Stimulated activated CD8-positive, alpha-beta memory T cell treated with anti-CD3 and anti-CD28 coated beads, Interleukin-2, amount 100 ng/mL, for 48 hours (primary cell): ENCODE measurements around the gene ZC3H13.
"Not testable (repeated sequence)": the region's sequence is repeated elsewhere in the genome, so short reads cannot be mapped to it uniquely, and the experiment has no call there.

ENCODE experiments used
- DNase-seq, 2 donors: peaks; one replicate each; pipeline ENCODE4 v3.0.0-alpha.2; 2020; ENCODE audit warnings: low read depth in 2 of 2

ZC3H13 gene

GRCh38 chr13:46006688-46007452 is 45.7 kb downstream of the ZC3H13 start:
- DNase-seq = no peak

GRCh38 chr13:46004491-46004890 is 48.1 kb downstream of the ZC3H13 start:
- no peak for DNase-seq

GRCh38 chr13:45996631-45997030 is 55.9 kb downstream of the ZC3H13 start:
- DNase-seq = no peak

- DNase-seq = no peak
Observed at GRCh38 chr13:45995245-45995644, 57.3 kb downstream of the ZC3H13 start.

- no peak for DNase-seq
Observed at GRCh38 chr13:45994752-45995151, 57.8 kb downstream of the ZC3H13 start.

GRCh38 chr13:45989607-45990006 is 62.9 kb downstream of the ZC3H13 start:
- no peak for DNase-seq

GRCh38 chr13:45981127-45981526 is 71.4 kb downstream of the ZC3H13 start:
- not testable (repeated sequence) for DNase-seq

- DNase-seq = no peak
Observed at GRCh38 chr13:45975337-45975736, 77.2 kb downstream of the ZC3H13 start.

- DNase-seq = no peak
Observed at GRCh38 chr13:45974500-45974899, 78.0 kb downstream of the ZC3H13 start.

GRCh38 chr13:45967589-45967988 is 85.0 kb downstream of the ZC3H13 start:
- no peak for DNase-seq

GRCh38 chr13:45966715-45967114 is 85.8 kb downstream of the ZC3H13 start:
- DNase-seq = no peak

GRCh38 chr13:45961468-45961867 is 91.1 kb downstream of the ZC3H13 start:
- DNase-seq = no peak

- no peak for DNase-seq
Observed at GRCh38 chr13:45954836-45955800, 97.4 kb downstream of the ZC3H13 start.

- DNase-seq = no peak
Observed at GRCh38 chr13:45953082-45953481, 99.5 kb downstream of the ZC3H13 start.

GRCh38 chr13:45951724-45952123 is 100.8 kb downstream of the ZC3H13 start:
- no peak for DNase-seq

- DNase-seq = no peak
Observed at GRCh38 chr13:45951166-45951565, 101.4 kb downstream of the ZC3H13 start.

- no peak for DNase-seq
Observed at GRCh38 chr13:45950386-45951000, 102.1 kb downstream of the ZC3H13 start.

- DNase-seq = no peak
Observed at GRCh38 chr13:45949161-45949560, 103.4 kb downstream of the ZC3H13 start.

GRCh38 chr13:45943965-45944364 is 108.6 kb downstream of the ZC3H13 start:
- DNase-seq = no peak

- no peak for DNase-seq
Observed at GRCh38 chr13:45943120-45943519, 109.4 kb downstream of the ZC3H13 start.

- DNase-seq = no peak
Observed at GRCh38 chr13:45941261-45941660, 111.3 kb downstream of the ZC3H13 start.

GRCh38 chr13:45940061-45940460 is 112.5 kb downstream of the ZC3H13 start:
- no peak for DNase-seq
